HEK293T (cell line): ENCODE results near the gene PDLIM1.

Experiments
- CTCF ChIA-PET: fragments of 350-600 bp; formaldehyde crosslinking; extraction: SDS; loops from one replicate; lab custom pipeline; 2021; ENCODE audit warnings: antibody characterized with exemption, inconsistent platforms; lab: Yijun Ruan, JAX
- POLR2A ChIA-PET: fragments of 350-600 bp; formaldehyde crosslinking; extraction: SDS; loops from one replicate; lab custom pipeline; 2020; ENCODE audit warnings: antibody characterized with exemption, inconsistent platforms; lab: Yijun Ruan, JAX
- DNase-seq: peaks from one replicate; pipeline ENCODE4 v3.0.0; 2012; ENCODE audit warnings: mixed read lengths; ENCODE audit errors: extremely low spot score
- ARNT ChIP-seq: fragments of 450-650 bp; IDR thresholded peaks from 2 replicates; pipeline ENCODE4 v1.6.1; 2017; ENCODE audit warnings: mild to moderate bottlenecking
- BHLHE40 ChIP-seq: fragments of 450-650 bp; IDR thresholded peaks from 2 replicates; pipeline ENCODE4 v1.6.1; 2016; ENCODE audit warnings: mild to moderate bottlenecking, moderate library complexity, borderline replicate concordance
- CTBP1 ChIP-seq: fragments of 450-650 bp; IDR thresholded peaks from 2 replicates; pipeline ENCODE4 v1.6.1; 2016; ENCODE audit warnings: borderline replicate concordance
- ELF4 ChIP-seq: fragments of 450-650 bp; IDR thresholded peaks from 2 replicates; pipeline ENCODE4 v1.6.1; 2017; ENCODE audit warnings: antibody characterized with exemption
- FOXA1 ChIP-seq: fragments of 450-650 bp; IDR thresholded peaks from 2 replicates; pipeline ENCODE4 v1.6.1; 2016; ENCODE audit warnings: mild to moderate bottlenecking
- FOXK2 ChIP-seq: fragments of 450-650 bp; IDR thresholded peaks from 2 replicates; pipeline ENCODE4 v1.6.1; 2016; ENCODE audit warnings: mild to moderate bottlenecking
- FOXM1 ChIP-seq: fragments of 450-650 bp; IDR thresholded peaks from 2 replicates; pipeline ENCODE4 v1.6.1; 2017; ENCODE audit warnings: mild to moderate bottlenecking, borderline replicate concordance
- HDGF ChIP-seq: fragments of 450-650 bp; IDR thresholded peaks from 2 replicates; pipeline ENCODE4 v1.6.1; 2017; ENCODE audit warnings: antibody characterized with exemption, borderline replicate concordance
- L3MBTL2 ChIP-seq: fragments of 450-650 bp; conservative IDR thresholded peaks from 2 replicates; pipeline ENCODE4 v1.6.1; 2016; ENCODE audit warnings: mild to moderate bottlenecking
- LEF1 ChIP-seq: fragments of 450-650 bp; IDR thresholded peaks from 2 replicates; pipeline ENCODE4 v1.6.1; 2017; ENCODE audit warnings: mild to moderate bottlenecking, borderline replicate concordance
- NFRKB ChIP-seq: fragments of 450-650 bp; IDR thresholded peaks from 2 replicates; pipeline ENCODE4 v1.6.1; 2016; ENCODE audit warnings: mild to moderate bottlenecking, moderate library complexity
- SP1 ChIP-seq: fragments of 450-650 bp; IDR thresholded peaks from 2 replicates; pipeline ENCODE4 v1.6.1; 2017
- SUZ12 ChIP-seq: fragments of 450-650 bp; IDR thresholded peaks from 2 replicates; pipeline ENCODE4 v1.6.1; 2016; ENCODE audit warnings: mild to moderate bottlenecking
- TARDBP ChIP-seq: fragments of 450-650 bp; IDR thresholded peaks from 2 replicates; pipeline ENCODE4 v1.6.1; 2016
- ZNF384 ChIP-seq: fragments of 450-650 bp; IDR thresholded peaks from 2 replicates; pipeline ENCODE4 v1.6.1; 2016
- TF ChIP-seq, protein P1 (sequence below): fragments of 450-650 bp; IDR thresholded peaks from 2 replicates; pipeline ENCODE4 v1.6.1; 2016

PDLIM1 gene

GRCh38 chr10:95284807-95285206 is 6.0 kb downstream of the PDLIM1 start:
- POLR2A ChIA-PET: no interaction called here
- no peak for DNase-seq
- TF ChIP-seq LEF1: no peak
- TF ChIP-seq L3MBTL2: no peak
- TF ChIP-seq HDGF: no peak
- CTCF ChIA-PET: no interaction called here

GRCh38 chr10:95282107-95282506 is 8.7 kb downstream of the PDLIM1 start:
- TF ChIP-seq FOXA1 (no peak), ELF4 (no peak), CTBP1 (no peak), LEF1 (no peak), HDGF (no peak), ARNT (no peak), SP1 (no peak), NFRKB (no peak), BHLHE40 (no peak), SUZ12 (no peak)
- CTCF ChIA-PET: no interaction called here
- POLR2A ChIA-PET: interaction anchor here (1.0 kb wide), 1 partner anchor 13 kb away, joined by 3 read pairs; no protein-coding TSS in a partner anchor
- no peak for DNase-seq

DNA sequence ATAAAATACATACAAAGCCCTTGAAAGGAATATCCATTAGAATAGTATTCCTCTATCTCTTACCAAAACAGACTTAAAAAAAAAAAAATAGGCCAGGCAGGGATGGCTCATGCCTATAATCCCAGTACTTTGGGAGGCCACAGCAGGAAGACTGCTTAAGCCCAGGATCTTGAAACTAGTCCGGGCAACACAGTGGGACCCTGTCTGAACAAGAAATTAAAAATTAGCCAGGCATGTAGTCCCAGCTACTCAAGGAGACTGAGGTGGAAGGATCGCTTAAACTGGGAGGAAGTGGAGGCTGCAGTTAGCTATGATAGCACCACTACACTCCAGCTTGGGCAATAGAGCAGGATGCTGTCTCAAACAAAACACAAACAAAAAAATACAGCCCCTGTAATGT is 9.6 kb downstream of the PDLIM1 start:
- DNase-seq: no peak
- no peak for TF ChIP-seq L3MBTL2
- no peak for TF ChIP-seq SUZ12
- POLR2A ChIA-PET: no interaction called here
- CTCF ChIA-PET: no interaction called here

GRCh38 chr10:95280637-95281036 is 10.2 kb downstream of the PDLIM1 start:
- TF ChIP-seq SP1: no peak
- TF ChIP-seq FOXM1: no peak
- no peak for TF ChIP-seq L3MBTL2
- no peak for TF ChIP-seq TARDBP
- no peak for TF ChIP-seq LEF1
- no peak for TF ChIP-seq FOXA1
- TF ChIP-seq ARNT: no peak
- no peak for TF ChIP-seq ZNF384
- TF ChIP-seq SUZ12: no peak
- TF ChIP-seq, protein P1, sequence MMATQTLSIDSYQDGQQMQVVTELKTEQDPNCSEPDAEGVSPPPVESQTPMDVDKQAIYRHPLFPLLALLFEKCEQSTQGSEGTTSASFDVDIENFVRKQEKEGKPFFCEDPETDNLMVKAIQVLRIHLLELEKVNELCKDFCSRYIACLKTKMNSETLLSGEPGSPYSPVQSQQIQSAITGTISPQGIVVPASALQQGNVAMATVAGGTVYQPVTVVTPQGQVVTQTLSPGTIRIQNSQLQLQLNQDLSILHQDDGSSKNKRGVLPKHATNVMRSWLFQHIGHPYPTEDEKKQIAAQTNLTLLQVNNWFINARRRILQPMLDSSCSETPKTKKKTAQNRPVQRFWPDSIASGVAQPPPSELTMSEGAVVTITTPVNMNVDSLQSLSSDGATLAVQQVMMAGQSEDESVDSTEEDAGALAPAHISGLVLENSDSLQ: no peak
- TF ChIP-seq BHLHE40: no peak
- TF ChIP-seq HDGF: no peak
- no peak for TF ChIP-seq ELF4
- TF ChIP-seq FOXK2: no peak
- no peak for DNase-seq
- ChIA-PET CTCF (no interaction called here), POLR2A (no interaction called here)

DNA sequence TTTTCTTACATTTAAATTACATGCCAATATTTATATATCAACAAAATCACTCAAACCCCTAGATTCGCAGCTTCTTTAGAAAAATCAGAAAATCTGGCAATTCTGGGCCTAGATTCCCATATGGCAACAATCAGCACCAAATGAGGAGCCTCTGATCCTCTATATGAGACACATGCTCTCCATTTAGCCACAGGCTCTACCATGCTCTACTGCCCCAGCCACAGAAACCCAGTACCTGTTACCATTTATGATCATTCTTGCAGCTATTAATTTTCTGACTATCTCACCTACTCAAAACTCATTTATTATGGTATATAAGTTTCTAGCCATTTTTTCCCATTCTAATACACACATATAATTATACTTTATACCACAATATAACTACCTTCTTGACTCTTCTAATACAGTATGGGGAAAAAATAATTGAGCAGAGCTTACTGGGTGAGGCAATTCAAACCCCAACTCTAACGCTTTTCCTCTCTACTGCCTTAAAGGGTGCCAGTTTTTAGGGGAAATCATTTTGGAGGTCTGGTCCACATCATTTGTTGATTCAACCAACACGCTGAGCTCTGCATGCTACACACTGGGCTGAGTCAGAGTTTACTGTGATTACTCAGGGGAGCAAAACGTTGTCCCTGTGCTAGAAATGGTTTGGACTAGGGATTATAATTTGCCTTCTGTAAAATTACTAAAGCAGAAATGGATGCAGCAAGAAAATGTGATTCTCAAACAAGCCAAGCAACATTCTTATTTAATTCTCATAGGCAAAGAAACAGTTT is 11.6 kb downstream of the PDLIM1 start:
- ChIA-PET POLR2A (no interaction called here), CTCF (interaction anchor here (0.7 kb wide), 1 partner anchor 15 kb away, joined by 5 read pairs; no protein-coding TSS in a partner anchor)
- DNase-seq: no peak
- TF ChIP-seq LEF1 (no peak), ELF4 (no peak), FOXK2 (no peak), SUZ12 (no peak), NFRKB (no peak), HDGF (no peak), L3MBTL2 (no peak), BHLHE40 (no peak), FOXM1 (no peak), CTBP1 (no peak), SP1 (no peak), TARDBP (no peak)
- TF ChIP-seq, protein P1: no peak

GRCh38 chr10:95278061-95278988 is 12.5 kb downstream of the PDLIM1 start:
- CTCF ChIA-PET: interaction anchor here (0.7 kb wide), 1 partner anchor 15 kb away, joined by 5 read pairs; no protein-coding TSS in a partner anchor
- POLR2A ChIA-PET: no interaction called here
- no peak for DNase-seq
- no peak for TF ChIP-seq ARNT
- TF ChIP-seq FOXK2: no peak
- no peak for TF ChIP-seq FOXA1
- no peak for TF ChIP-seq L3MBTL2
- TF ChIP-seq, protein P1: no peak
- no peak for TF ChIP-seq BHLHE40
- no peak for TF ChIP-seq CTBP1
- no peak for TF ChIP-seq HDGF
- TF ChIP-seq ELF4: no peak
- no peak for TF ChIP-seq SUZ12
- TF ChIP-seq SP1: no peak
- no peak for TF ChIP-seq FOXM1
- no peak for TF ChIP-seq ZNF384
- TF ChIP-seq TARDBP: no peak
